ENCODE measurements around the gene RBM10. TPM values are rescaled to one million over a fixed set of nuclear protein-coding genes. Genes with fewer than 3 reads are reported as not detected.

Gene RBM10
- total and polyA plus RNA-seq, 2 donors (not counting 1 experiment from before 2014, with no cell fraction given) = 14.9 to 50.0 TPM

DNA sequence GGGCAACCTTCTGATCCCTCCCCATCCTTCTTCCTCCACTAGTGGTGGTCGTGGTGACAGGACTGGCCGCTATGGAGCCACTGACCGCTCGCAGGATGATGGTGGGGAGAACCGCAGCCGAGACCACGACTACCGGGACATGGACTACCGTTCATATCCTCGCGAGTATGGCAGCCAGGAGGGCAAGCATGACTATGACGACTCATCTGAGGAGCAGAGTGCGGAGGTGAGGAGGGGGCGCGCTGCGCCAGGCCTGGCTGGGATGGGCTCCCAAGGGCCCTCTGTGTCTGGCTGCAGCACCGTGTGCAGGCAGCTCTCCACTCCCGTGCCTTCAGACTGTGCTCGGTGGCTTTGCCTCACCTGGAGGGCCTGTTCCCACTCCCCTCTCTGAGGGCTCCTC is 24.3 kb downstream of the RBM10 start:
- Histone ChIP-seq H3K9me3 (ENCODE audit: control insufficient read depth, insufficient read depth, low read depth, low read length) (no peaks in the 10 kb centered on the region), H3K27ac (ENCODE audit: insufficient read depth, low read length) (no peak overlapping the region), H3K27me3 (ENCODE audit: control insufficient read depth, insufficient read depth, low read length) (no peaks in the 10 kb centered on the region), H3K4me3 (replicated peaks in 1 of 4; ENCODE audit: control extremely low read depth in 1 of 4, insufficient read depth in 1 of 4, low read depth in 3 of 4, low read length in 4 of 4) (no peak overlapping the region), H3K36me3 (ENCODE audit: control insufficient read depth, insufficient read depth, low read length) (peaks cover 5% of the 10 kb centered on the region), H2AFZ (ENCODE audit: low read length) (no peak overlapping the region), H3K4me1 (ENCODE audit: control insufficient read depth, extremely low read depth, insufficient read depth, low read length) (no peaks in the 10 kb centered on the region), H4K20me1 (ENCODE audit: control insufficient read depth, extremely low read depth, insufficient read depth, low read length) (no peaks in the 10 kb centered on the region), H3K79me2 (ENCODE audit: control insufficient read depth, insufficient read depth, low read length) (peaks cover 10% of the 10 kb centered on the region), H3K9ac (ENCODE audit: insufficient read depth, low read length) (no peak overlapping the region), H3K4me2 (ENCODE audit: extremely low read depth, insufficient read depth, low read length) (no peak overlapping the region)
- no peak for TF ChIP-seq EZH2 (IDR thresholded peaks at IDR 0.05; ENCODE audit: low read length, missing control alignments)
- TF ChIP-seq, protein P1, sequence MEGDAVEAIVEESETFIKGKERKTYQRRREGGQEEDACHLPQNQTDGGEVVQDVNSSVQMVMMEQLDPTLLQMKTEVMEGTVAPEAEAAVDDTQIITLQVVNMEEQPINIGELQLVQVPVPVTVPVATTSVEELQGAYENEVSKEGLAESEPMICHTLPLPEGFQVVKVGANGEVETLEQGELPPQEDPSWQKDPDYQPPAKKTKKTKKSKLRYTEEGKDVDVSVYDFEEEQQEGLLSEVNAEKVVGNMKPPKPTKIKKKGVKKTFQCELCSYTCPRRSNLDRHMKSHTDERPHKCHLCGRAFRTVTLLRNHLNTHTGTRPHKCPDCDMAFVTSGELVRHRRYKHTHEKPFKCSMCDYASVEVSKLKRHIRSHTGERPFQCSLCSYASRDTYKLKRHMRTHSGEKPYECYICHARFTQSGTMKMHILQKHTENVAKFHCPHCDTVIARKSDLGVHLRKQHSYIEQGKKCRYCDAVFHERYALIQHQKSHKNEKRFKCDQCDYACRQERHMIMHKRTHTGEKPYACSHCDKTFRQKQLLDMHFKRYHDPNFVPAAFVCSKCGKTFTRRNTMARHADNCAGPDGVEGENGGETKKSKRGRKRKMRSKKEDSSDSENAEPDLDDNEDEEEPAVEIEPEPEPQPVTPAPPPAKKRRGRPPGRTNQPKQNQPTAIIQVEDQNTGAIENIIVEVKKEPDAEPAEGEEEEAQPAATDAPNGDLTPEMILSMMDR (conservative IDR thresholded peaks at IDR 0.05 in 1 of 2, IDR thresholded peaks at IDR 0.05 in 1 of 2; ENCODE audit: low read depth in 1 of 2, low read length in 2 of 2) = no peak
- no peak for DNase-seq (ENCODE audit: low read depth in 2 of 2)

DNA sequence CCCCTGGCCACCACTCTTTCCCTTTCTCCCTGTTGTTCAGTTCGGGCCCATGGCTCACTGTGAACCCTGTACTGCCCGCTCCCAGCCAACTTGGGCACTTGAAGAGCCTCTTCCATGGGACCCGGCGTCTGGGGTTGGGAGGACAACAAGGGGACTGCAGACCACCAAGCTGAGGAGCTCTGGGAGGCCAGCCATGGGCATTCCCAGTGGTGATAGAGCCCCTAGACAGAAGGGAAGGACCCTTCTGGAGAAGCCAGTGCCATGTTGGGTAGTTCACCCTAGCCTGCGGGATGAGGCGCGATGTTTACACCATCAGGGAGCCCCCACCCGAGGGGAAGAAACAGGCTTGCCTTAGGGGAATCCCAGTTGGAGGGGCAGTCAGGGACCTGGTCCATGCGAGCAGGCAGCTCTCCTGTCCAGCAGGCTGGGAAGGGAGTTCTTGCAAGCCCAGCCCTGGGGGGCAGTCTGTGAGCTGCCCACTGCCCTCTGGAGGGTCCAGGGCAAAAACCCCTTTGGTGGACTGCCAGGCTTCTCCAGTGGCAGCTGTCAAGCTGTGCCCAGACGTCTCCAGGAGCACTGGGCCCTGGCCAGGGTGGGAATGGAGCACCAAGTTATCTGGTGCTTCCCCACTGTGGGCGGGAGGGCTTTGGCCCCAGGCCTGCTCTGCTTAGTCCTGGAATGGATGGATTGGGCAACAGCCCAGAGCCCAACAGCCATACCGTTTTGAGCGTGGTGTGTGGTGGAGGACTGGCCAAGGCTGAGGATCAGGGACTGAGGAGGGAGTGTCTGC is 24.9 kb downstream of the RBM10 start:
- Histone ChIP-seq H3K27me3 (ENCODE audit: control insufficient read depth, insufficient read depth, low read length) (no peaks in the 10 kb centered on the region), H3K9ac (ENCODE audit: insufficient read depth, low read length) (no peak overlapping the region), H3K4me1 (ENCODE audit: control insufficient read depth, extremely low read depth, insufficient read depth, low read length) (no peaks in the 10 kb centered on the region), H3K27ac (ENCODE audit: insufficient read depth, low read length) (no peak overlapping the region), H3K36me3 (ENCODE audit: control insufficient read depth, insufficient read depth, low read length) (peaks cover 5% of the 10 kb centered on the region), H3K4me3 (replicated peaks in 1 of 4; ENCODE audit: control extremely low read depth in 1 of 4, insufficient read depth in 1 of 4, low read depth in 3 of 4, low read length in 4 of 4) (no peak overlapping the region), H4K20me1 (ENCODE audit: control insufficient read depth, extremely low read depth, insufficient read depth, low read length) (no peaks in the 10 kb centered on the region), H2AFZ (ENCODE audit: low read length) (no peak overlapping the region), H3K9me3 (ENCODE audit: control insufficient read depth, insufficient read depth, low read depth, low read length) (no peaks in the 10 kb centered on the region), H3K79me2 (ENCODE audit: control insufficient read depth, insufficient read depth, low read length) (peaks cover 6% of the 10 kb centered on the region), H3K4me2 (ENCODE audit: extremely low read depth, insufficient read depth, low read length) (no peak overlapping the region)
- TF ChIP-seq, protein P1 (conservative IDR thresholded peaks at IDR 0.05 in 1 of 2, IDR thresholded peaks at IDR 0.05 in 1 of 2; ENCODE audit: low read depth in 1 of 2, low read length in 2 of 2) = no peak
- no peak for TF ChIP-seq EZH2 (IDR thresholded peaks at IDR 0.05; ENCODE audit: low read length, missing control alignments)
- DNase-seq (ENCODE audit: low read depth in 2 of 2) = peak; percentile 39 to 63

DNA sequence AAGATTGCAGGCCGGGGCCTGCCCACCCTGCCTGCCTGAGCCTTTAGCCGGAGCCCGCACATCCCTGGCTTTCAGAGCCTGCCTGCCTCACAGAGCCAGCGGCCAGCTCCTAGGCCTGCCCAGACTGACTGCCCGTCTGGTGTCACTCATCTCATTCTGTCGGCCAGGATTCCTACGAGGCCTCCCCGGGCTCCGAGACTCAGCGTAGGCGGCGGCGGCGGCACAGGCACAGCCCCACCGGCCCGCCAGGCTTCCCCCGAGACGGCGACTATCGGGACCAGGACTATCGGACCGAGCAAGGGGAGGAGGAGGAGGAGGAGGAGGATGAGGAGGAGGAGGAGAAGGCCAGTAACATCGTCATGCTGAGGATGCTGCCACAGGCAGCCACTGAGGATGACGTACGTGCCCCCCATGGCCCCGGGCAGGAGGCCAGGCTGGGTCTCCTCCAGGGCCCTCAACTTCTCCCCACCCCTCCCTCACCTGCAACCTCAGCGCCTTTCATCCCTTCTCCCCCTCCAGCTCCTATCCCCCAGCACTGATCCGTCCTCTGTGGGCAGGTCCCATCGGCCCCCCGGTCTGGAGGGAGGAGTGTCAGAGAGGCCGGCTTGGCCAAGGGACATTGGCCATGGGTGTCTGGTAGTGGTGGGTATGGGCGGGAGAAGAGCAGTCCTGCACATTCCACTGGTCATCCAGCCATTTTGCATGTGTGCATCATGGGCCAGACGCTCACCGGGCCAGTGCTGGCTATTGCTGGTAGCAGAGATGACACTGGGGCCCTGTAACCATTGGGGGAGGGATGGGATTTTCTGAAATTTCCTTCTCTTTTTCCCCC is 26.1 kb downstream of the RBM10 start:
- H3K4me1 ChIP-seq (ENCODE audit: control insufficient read depth, extremely low read depth, insufficient read depth, low read length) = no peaks in the 10 kb centered on the region
- H3K36me3 ChIP-seq (ENCODE audit: control insufficient read depth, insufficient read depth, low read length) = peaks cover 5% of the 10 kb centered on the region
- no peaks in the 10 kb centered on the region for H3K27me3 ChIP-seq (ENCODE audit: control insufficient read depth, insufficient read depth, low read length)
- no peak overlapping the region for H3K27ac ChIP-seq (ENCODE audit: insufficient read depth, low read length)
- H4K20me1 ChIP-seq (ENCODE audit: control insufficient read depth, extremely low read depth, insufficient read depth, low read length) = no peaks in the 10 kb centered on the region
- no peak overlapping the region for H3K9ac ChIP-seq (ENCODE audit: insufficient read depth, low read length)
- no peak for TF ChIP-seq EZH2 (IDR thresholded peaks at IDR 0.05; ENCODE audit: low read length, missing control alignments)
- TF ChIP-seq, protein P1 (conservative IDR thresholded peaks at IDR 0.05 in 1 of 2, IDR thresholded peaks at IDR 0.05 in 1 of 2; ENCODE audit: low read depth in 1 of 2, low read length in 2 of 2) = no peak
- no peak for DNase-seq (ENCODE audit: low read depth in 2 of 2)
- no peak overlapping the region for H3K4me3 ChIP-seq (replicated peaks in 1 of 4; ENCODE audit: control extremely low read depth in 1 of 4, insufficient read depth in 1 of 4, low read depth in 3 of 4, low read length in 4 of 4)
- H2AFZ ChIP-seq (ENCODE audit: low read length) = no peak overlapping the region
- H3K9me3 ChIP-seq (ENCODE audit: control insufficient read depth, insufficient read depth, low read depth, low read length) = no peaks in the 10 kb centered on the region
- peaks cover 6% of the 10 kb centered on the region for H3K79me2 ChIP-seq (ENCODE audit: control insufficient read depth, insufficient read depth, low read length)
- H3K4me2 ChIP-seq (ENCODE audit: extremely low read depth, insufficient read depth, low read length) = no peak overlapping the region

All from fibroblast of lung (primary cell).